ENCODE data around the gene PIBF1. TPM values are rescaled to one million over a fixed set of nuclear protein-coding genes. Genes with fewer than 3 reads are reported as not detected.
A peak's percentile ranks its signal among the peaks of the same experiment; 100 is the strongest.

PIBF1 gene
- total RNA-seq, 1 donor from 2014 or later, result 28.3 TPM

DNA sequence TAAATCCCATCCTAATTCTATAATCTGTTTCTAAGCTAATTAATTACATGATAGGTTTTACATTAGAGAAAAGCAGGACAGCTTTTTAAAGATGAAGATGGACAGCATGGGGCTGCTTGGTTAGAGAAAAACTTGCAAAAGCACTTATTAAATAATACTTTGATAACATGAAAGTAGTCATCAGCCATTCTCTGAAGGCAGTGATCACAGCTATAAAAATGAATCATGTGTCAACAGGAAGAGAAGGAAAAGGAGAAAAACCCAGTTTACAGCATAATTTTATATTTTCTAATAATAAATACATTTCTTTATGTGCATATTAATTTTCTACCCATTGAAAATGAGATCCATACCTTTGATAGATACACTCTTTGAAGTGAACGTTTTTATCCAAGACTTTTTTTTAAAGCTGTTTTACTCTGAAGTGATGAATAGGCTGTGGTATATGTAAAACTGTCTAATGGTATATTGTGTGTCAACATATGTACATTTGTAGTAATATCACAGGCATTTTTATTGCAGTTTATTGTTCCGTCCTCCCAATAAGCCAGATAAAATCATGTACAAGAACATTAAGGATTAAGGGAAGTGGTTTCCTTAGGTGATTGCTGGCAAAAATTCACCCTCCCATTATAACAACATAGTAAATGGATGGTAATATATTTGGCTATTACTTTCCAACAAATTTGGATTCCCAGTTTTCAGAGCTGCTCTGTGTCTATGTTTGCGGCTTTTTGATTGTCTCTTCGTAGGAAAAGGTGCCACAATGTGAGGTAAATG, 275.5 kb downstream of the PIBF1 start:
- Histone ChIP-seq H3K4me1 (peaks cover 17% of the 10 kb centered on the region), H3K27me3 (ENCODE audit: low read depth) (peaks cover 19% of the 10 kb centered on the region), H3K36me3 (no peaks in the 10 kb centered on the region), H3K9me3 (no peaks in the 10 kb centered on the region), H3K4me3 (no peak overlapping the region), H3K27ac (no peak overlapping the region)
- ATAC-seq, result no peak
- intact Hi-C loops (cut with DNase I), result no loop called here
- no peak for DNase-seq
- TF ChIP-seq, protein P1, sequence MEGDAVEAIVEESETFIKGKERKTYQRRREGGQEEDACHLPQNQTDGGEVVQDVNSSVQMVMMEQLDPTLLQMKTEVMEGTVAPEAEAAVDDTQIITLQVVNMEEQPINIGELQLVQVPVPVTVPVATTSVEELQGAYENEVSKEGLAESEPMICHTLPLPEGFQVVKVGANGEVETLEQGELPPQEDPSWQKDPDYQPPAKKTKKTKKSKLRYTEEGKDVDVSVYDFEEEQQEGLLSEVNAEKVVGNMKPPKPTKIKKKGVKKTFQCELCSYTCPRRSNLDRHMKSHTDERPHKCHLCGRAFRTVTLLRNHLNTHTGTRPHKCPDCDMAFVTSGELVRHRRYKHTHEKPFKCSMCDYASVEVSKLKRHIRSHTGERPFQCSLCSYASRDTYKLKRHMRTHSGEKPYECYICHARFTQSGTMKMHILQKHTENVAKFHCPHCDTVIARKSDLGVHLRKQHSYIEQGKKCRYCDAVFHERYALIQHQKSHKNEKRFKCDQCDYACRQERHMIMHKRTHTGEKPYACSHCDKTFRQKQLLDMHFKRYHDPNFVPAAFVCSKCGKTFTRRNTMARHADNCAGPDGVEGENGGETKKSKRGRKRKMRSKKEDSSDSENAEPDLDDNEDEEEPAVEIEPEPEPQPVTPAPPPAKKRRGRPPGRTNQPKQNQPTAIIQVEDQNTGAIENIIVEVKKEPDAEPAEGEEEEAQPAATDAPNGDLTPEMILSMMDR (IDR thresholded peaks at IDR 0.05), result no peak

DNA sequence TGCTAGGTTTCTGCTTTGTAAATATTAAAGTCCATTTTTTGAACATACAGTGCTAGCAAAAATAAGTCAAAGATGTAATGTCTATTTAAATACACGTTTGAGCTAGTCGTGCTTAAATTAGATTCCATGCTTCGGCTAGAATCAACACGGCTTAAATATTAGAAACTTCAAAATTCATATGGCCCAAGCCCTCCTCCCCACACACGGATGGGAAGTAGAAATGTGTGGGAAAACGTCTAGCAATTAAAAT, 276.1 kb downstream of the PIBF1 start:
- peak overlapping the region; percentile 85 for H3K27ac ChIP-seq
- DNase-seq (no peak), ATAC-seq (no peak)
- H3K9me3 ChIP-seq, result no peaks in the 10 kb centered on the region
- intact Hi-C loops (cut with DNase I), result no loop called here
- TF ChIP-seq, protein P1 (IDR thresholded peaks at IDR 0.05), result no peak
- no peaks in the 10 kb centered on the region for H3K36me3 ChIP-seq
- peaks cover 19% of the 10 kb centered on the region for H3K27me3 ChIP-seq (ENCODE audit: low read depth)
- H3K4me1 ChIP-seq, result peaks cover 17% of the 10 kb centered on the region
- peak overlapping the region; percentile 83 for H3K4me3 ChIP-seq

DNA sequence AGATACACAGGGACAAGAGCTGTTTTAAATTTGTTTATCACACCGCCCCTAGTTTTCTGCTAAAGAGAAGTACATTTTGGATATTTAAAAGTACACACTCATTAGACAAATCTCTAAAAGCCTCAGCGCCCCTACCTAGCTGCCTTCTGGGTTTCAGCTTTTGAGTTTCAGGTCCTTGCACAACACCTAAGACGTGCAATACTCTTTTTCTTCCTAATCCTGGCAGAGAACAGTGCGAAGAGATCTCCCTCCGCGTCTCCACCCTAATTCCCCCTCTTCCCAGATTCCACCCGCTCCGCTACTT, 276.5 kb downstream of the PIBF1 start:
- H3K27ac ChIP-seq, result peak overlapping the region; percentile 85
- no peaks in the 10 kb centered on the region for H3K9me3 ChIP-seq
- no peak for DNase-seq
- TF ChIP-seq, protein P1 (IDR thresholded peaks at IDR 0.05), result no peak
- H3K4me3 ChIP-seq, result peak overlapping the region; percentile 83
- peaks cover 17% of the 10 kb centered on the region for H3K4me1 ChIP-seq
- peaks cover 19% of the 10 kb centered on the region for H3K27me3 ChIP-seq (ENCODE audit: low read depth)
- intact Hi-C loops (cut with DNase I), result no loop called here
- no peaks in the 10 kb centered on the region for H3K36me3 ChIP-seq
- ATAC-seq, result no peak

DNA sequence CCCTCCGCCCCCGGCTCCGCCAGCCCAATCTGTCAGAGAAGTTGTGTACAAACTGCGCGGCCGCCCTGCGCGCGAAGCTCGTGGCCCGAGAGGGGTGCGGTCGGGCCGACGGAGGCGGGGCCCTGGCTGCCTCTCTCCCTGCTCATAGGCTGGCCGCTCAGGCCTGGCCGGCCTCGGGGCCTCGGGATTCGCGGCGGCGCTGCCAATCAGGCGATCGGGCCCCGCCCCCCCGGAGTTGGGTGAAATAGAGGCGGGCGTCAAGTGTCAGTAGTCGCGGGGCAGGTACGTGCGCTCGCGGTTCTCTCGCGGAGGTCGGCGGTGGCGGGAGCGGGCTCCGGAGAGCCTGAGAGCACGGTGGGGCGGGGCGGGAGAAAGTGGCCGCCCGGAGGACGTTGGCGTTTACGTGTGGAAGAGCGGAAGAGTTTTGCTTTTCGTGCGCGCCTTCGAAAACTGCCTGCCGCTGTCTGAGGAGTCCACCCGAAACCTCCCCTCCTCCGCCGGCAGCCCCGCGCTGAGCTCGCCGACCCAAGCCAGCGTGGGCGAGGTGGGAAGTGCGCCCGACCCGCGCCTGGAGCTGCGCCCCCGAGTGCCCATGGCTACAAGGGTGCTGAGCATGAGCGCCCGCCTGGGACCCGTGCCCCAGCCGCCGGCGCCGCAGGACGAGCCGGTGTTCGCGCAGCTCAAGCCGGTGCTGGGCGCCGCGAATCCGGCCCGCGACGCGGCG, 277.0 kb downstream of the PIBF1 start, which contains the start of gene KLF5:
Gene KLF5 (plus strand): TSS at position 270 of the 724 bp plus-strand sequence. CDS start 323 bp downstream, at position 593.
- peaks cover 19% of the 10 kb centered on the region for H3K27me3 ChIP-seq (ENCODE audit: low read depth)
- peaks cover 4% of the 10 kb centered on the region for H3K36me3 ChIP-seq
- DNase-seq, result peak; percentile 98
- intact Hi-C loops (cut with DNase I), result no loop called here
- H3K9me3 ChIP-seq, result no peaks in the 10 kb centered on the region
- peak within 1 kb of the TSS; percentile 83 for H3K4me3 ChIP-seq
- peaks cover 17% of the 10 kb centered on the region for H3K4me1 ChIP-seq
- peak within 1 kb of the TSS; percentile 85 for H3K27ac ChIP-seq
- TF ChIP-seq, protein P1 (IDR thresholded peaks at IDR 0.05), result no peak
- ATAC-seq, result peak; percentile 95 to 99

DNA sequence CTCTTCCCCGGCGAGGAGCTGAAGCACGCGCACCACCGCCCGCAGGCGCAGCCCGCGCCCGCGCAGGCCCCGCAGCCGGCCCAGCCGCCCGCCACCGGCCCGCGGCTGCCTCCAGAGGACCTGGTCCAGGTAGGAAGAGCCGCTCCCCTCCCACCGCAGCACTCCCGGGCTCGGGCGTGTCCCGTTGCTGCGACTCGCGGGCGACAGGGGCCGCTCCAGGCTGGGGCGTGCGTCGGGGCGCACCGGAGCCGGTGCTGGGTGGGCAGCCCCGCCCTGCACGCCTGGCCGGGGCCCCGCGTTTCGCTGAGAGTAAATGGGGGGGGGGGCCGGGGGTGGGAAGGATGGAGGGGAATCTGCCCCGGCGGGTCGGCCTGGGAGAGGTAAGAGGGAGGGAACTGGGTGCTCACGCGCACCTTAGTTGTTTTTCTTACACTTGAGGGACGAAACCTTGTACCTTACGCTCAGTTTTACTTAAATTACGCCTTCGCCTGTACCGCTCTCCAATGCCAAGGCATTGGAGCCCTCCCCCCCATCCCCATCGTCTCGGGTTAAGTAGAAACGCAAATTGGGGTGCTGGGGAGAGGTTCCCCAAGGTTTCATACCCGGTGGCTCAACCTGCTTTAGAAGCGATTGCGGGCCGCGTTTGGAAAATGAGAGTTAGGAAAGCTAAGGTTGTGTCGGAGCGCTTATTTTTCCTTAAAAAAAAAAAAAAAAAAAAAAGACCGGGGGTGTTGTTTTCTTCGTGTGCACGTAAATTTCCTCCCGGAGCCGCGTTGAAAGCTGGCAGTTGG, 277.7 kb downstream of the PIBF1 start:
- ATAC-seq (peak; percentile 64 to 72), DNase-seq (peak; percentile 86)
- H3K9me3 ChIP-seq, result no peaks in the 10 kb centered on the region
- H3K36me3 ChIP-seq, result peaks cover 11% of the 10 kb centered on the region
- peak overlapping the region; percentile 85 for H3K27ac ChIP-seq
- peaks cover 17% of the 10 kb centered on the region for H3K4me1 ChIP-seq
- intact Hi-C loops (cut with DNase I), result no loop called here
- peak overlapping the region; percentile 83 for H3K4me3 ChIP-seq
- peaks cover 19% of the 10 kb centered on the region for H3K27me3 ChIP-seq (ENCODE audit: low read depth)
- TF ChIP-seq, protein P1 (IDR thresholded peaks at IDR 0.05), result peak; percentile 15
